HTR-8/SVneo (cell line): ENCODE measurements around the gene ADAM12.

Experiments used
- DNase-seq: peaks from one replicate; pipeline ENCODE4 v3.0.0; 2011; ENCODE audit warnings: low spot score, mixed read lengths; ENCODE audit not compliant: insufficient read length
- FAIRE-seq: peaks from 2 replicates; lab custom pipeline; 2011; peaks lifted over from hg19 to GRCh38; lab: Jason Lieb, UNC

ADAM12 gene

GRCh38 chr10:126046831-126047230 lies 341.4 kb downstream of the ADAM12 start:
- FAIRE-seq, result no peak

DNA sequence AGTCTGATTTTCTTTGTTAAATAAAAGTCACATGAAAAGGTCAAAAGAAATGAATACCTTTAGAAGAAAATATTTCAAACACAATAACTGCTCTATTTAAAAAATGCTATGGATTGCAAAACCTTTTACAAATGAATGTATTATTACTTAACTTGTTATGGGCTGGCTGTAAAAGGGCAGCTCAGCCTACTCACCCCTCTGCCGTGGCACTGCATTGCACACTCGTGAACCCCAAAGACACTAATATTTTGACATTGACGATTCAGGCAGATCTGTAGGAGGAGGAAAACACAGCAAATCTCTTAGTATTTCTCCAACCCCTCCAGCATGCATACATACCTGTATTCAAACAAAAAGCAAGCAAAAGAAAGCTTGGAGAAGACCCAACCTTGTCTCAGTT lies 342.4 kb downstream of the ADAM12 start:
- FAIRE-seq, result no peak

More at GRCh38 chr10:126046831-126047230, 341.4 kb downstream of the ADAM12 start:
- no peak for DNase-seq

GRCh38 chr10:126043389-126043788 lies 344.9 kb downstream of the ADAM12 start:
- no peak for DNase-seq
- FAIRE-seq, result no peak

More for the DNA sequence above, 342.4 kb downstream of the ADAM12 start:
- no peak for DNase-seq

GRCh38 chr10:126042906-126043305 lies 345.4 kb downstream of the ADAM12 start:
- FAIRE-seq (no peak), DNase-seq (no peak)

- no peak for FAIRE-seq
- no peak for DNase-seq
These were observed 345.9 kb downstream of the ADAM12 start for GRCh38 chr10:126042354-126042753.

DNA sequence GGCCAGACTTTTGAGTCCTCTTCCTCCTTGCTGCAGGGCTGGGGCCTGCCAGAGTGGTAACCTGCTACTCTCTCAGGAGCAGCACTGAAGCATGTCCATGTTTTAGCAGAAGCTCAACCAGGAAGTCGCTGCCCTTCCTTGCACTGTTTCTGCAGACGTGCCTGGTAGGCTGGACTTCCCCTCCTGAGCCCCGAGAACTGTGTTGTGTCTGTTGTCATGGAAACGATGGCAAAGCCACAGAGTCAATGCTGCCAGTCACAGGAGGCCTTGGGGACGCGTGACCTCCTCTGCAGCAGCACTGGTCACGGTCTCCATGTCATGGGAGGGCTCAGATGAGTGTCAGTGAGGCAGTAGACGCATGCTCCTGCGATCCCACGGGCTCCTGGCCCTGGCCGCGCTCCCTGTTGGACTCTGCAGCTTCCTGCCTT lies 346.5 kb downstream of the ADAM12 start:
- FAIRE-seq, result no peak
- no peak for DNase-seq

- DNase-seq (no peak), FAIRE-seq (no peak)
These were observed 347.2 kb downstream of the ADAM12 start for GRCh38 chr10:126041117-126041516.

DNA sequence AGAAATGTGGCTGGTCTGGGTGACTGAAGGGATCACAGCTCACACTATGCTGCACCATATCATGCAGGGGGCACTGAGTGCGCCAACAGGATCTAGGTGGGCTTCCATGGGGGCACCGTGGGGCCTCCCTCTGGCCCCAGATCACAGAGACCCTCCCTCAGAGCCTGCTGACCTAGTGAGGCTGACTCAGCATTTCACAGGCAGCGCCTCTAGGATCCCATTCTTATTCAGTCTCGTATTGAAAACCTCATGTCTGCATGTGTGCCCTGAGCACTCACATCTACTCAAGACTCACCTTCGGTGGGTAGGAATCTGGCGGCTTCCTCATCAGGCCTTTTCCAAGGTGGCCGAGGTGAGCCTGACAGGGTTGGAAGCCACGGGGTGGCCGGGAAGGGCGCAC lies 350.3 kb downstream of the ADAM12 start:
- FAIRE-seq, result no peak
- no peak for DNase-seq

GRCh38 chr10:126036515-126036914 lies 351.8 kb downstream of the ADAM12 start:
- no peak for FAIRE-seq
- no peak for DNase-seq

GRCh38 chr10:126034586-126034985 lies 353.7 kb downstream of the ADAM12 start:
- no peak for DNase-seq
- FAIRE-seq, result no peak

DNA sequence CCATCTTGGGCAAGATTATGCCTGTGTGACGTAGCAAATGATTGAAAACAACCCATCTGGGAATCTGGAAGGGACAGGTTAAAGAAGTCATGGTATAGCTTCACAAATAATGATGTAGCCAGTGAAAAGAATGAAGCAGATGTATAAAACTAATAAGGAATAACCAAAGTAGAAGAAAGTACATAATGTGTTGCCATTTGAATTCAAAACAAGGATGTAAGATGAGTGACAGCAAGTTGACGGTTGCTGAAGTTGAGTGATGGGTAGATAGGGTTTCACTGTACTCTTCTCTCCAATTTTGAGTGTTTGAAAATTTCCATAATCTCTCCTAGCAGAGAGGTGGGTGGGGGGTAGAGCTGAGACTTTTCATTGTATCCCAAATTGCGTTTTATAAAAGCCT lies 358.3 kb downstream of the ADAM12 start:
- FAIRE-seq (no peak), DNase-seq (no peak)

DNA sequence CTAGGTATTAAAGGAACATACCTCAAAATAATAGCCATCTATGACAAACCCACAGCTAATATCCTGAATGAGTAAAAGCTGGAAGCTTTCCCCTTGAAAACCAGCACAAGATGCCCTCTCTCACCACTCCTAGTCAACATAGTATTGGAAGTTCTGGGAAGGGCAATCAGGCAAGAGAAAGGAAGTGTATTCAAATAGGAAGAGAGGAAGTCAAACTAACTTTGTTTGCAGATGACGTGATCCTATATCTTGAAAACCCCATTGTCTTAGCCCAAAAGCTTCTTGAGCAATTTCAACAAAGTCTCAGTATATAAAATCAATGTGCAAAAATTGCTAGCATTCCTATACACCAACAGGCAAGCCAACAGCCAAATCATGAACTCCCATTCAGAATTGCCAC lies 360.6 kb downstream of the ADAM12 start:
- FAIRE-seq (no peak), DNase-seq (no peak)

- DNase-seq, result no peak
These were observed 365.4 kb downstream of the ADAM12 start for GRCh38 chr10:126022841-126023240.

GRCh38 chr10:126021833-126022500 lies 366.3 kb downstream of the ADAM12 start:
- FAIRE-seq, result no peak
- no peak for DNase-seq

More at GRCh38 chr10:126022841-126023240, 365.4 kb downstream of the ADAM12 start:
- FAIRE-seq, result no peak

- FAIRE-seq, result no peak
- DNase-seq, result no peak
These were observed 370.2 kb downstream of the ADAM12 start for GRCh38 chr10:126017961-126018560.

- no peak for DNase-seq
- no peak for FAIRE-seq
These were observed 371.4 kb downstream of the ADAM12 start for GRCh38 chr10:126016882-126017281.

DNA sequence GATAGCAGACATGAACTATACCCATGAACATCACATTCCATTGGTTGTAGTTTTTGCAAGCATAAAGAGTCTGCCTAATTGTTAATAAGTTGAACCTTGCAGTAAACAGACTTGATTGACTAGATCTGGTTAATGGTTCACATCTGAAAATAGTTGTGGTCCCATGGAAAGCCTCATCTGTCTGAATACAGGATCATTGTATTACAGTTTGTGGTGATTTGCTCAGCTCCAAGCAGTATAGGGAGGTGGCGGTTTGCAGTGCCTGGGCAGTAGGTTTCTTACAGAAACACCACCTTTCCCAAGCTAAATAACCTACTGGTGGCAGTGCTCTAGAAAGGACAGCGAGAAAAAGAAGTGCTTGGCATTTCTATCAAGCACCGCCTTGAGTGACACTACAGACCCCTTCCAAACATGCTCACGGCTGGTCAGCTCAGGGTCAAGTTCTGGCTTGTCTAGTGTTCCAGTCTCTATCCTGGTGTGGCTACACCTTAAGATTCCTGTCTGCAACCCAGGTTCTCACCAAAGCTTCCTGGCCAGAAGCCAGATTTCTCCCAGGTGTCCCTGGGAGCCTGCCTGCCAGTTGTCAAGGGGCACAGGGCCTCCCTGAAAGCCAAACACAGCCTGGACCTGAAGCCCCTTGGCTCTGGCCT lies 372.0 kb downstream of the ADAM12 start:
- FAIRE-seq (no peak), DNase-seq (no peak)

GRCh38 chr10:126015413-126015812 lies 372.9 kb downstream of the ADAM12 start:
- FAIRE-seq, result no peak
- no peak for DNase-seq

- DNase-seq, result no peak
- no peak for FAIRE-seq
These were observed 374.0 kb downstream of the ADAM12 start for GRCh38 chr10:126014309-126014708.

DNA sequence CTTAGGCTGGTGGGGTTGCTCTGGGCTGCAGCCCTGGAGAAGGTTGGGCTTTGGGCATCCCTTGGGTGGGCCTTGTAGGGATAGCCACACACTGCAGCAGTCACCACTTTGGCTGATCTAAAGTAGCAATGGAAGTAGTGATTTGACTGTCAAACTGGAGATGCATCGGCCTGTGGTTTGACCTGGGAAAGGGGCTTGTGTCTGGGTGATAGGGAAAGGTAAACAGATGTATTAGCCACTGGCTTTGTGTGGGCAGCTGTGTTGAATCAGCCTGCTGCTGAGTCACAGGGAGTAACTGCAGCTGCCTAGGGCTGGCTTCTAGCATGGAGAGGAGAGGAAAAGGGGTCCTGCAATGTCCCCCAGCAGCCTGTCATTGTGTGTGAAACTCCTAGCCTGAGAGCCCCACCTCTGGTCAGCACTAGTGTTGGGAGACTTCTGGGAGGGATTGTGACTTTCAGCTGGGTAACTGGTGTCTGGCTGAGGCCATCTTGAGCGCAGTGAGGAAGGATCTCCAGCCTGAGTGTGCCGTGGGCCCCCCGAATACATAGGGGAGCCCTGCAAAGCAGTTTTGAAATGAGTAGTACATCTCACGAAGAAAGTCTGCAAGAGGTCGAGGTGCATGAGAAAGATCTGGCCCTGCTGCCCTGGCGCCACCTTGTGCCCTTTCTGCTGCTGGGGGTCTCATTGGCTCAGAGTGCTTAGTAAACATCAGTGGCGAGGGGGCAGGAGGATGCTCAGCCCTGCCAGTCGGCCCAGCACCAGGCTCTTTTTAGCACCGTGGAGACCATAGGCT lies 374.6 kb downstream of the ADAM12 start:
- FAIRE-seq, result no peak
- DNase-seq, result peak; percentile 15

GRCh38 chr10:126012485-126012884 lies 375.8 kb downstream of the ADAM12 start:
- no peak for FAIRE-seq
- no peak for DNase-seq
